B cell (primary cell): ENCODE measurements around the gene ULK4. TPM values are rescaled to one million over a fixed set of nuclear protein-coding genes. Genes with fewer than 3 reads are reported as not detected.

Source experiments
- ATAC-seq: fragments of 200-7000 bp; cut with Tn5 transposase; one replicate; pipeline ENCODE4 v1.10.0; 2021; ENCODE audit warnings: low read depth, mild to moderate bottlenecking, moderate number of reproducible peaks, moderate library complexity
- CTCF ChIA-PET: fragments of 350-600 bp; sonication (Branson Sonifier 250); formaldehyde crosslinking; loops from one replicate; lab custom pipeline; 2021; ENCODE audit warnings: antibody characterized with exemption, inconsistent platforms; lab: Charles Lee
- POLR2A ChIA-PET: fragments of 350-600 bp; sonication (Branson Sonifier 250); formaldehyde crosslinking; loops from one replicate; lab custom pipeline; 2021; ENCODE audit warnings: antibody characterized with exemption; lab: Charles Lee
- DNase-seq: peaks from one replicate; pipeline ENCODE4 v3.0.0; 2013
- H2AFZ ChIP-seq: 2 replicates; pipeline ENCODE4 v1.6.1; 2012; ENCODE audit warnings: mild to moderate bottlenecking, low read depth, low read length; ENCODE audit not compliant: insufficient read depth, poor library complexity, severe bottlenecking
- H3K27ac ChIP-seq, 2 donors: 1 replicate in 1 of 2; 2 replicates in 1 of 2; pipeline ENCODE4 v1.5.1; 2012 to 2013; ENCODE audit warnings: low read length in 2 of 2, mild to moderate bottlenecking in 2 of 2, moderate library complexity in 1 of 2
- H3K27me3 ChIP-seq, 4 experiments: fragments of 200-600 bp in 1 of 4; sonication (generic) in 1 of 4; replicated peaks in 1 of 4; 1 replicate in 2 of 4; 2 replicates in 2 of 4; pipeline versions ENCODE4 v1.6.1 to v1.7.0; 2013 to 2016; ENCODE audit warnings: low read length in 3 of 4, mild to moderate bottlenecking in 2 of 4, mixed read lengths in 1 of 4, moderate library complexity in 1 of 4; ENCODE audit not compliant: insufficient read depth in 4 of 4, control insufficient read depth in 3 of 4; ENCODE audit errors: control extremely low read depth in 1 of 4
- H3K36me3 ChIP-seq, 2 experiments: replicated peaks in 1 of 2; 1 replicate in 1 of 2; 2 replicates in 1 of 2; pipeline versions ENCODE4 v1.6.1 to v1.7.1; 2013; ENCODE audit warnings: low read length in 1 of 2; ENCODE audit not compliant: insufficient read depth in 2 of 2, control insufficient read depth in 1 of 2; ENCODE audit errors: control extremely low read depth in 1 of 2, extremely low read depth in 1 of 2
- H3K4me1 ChIP-seq, 2 donors: fragments of 200-600 bp in 1 of 2; sonication (generic) in 1 of 2; 1 replicate in 1 of 2; 2 replicates in 1 of 2; pipeline versions ENCODE4 v1.5.1 to v1.6.1; 2013 to 2017; ENCODE audit warnings: low read length in 2 of 2; ENCODE audit not compliant: control insufficient read depth in 2 of 2, insufficient read depth in 2 of 2
- H3K4me2 ChIP-seq: replicated peaks from 2 replicates; pipeline ENCODE3; 2012; ENCODE audit warnings: mild to moderate bottlenecking, low read depth, low read length; ENCODE audit not compliant: poor library complexity, severe bottlenecking
- H3K4me3 ChIP-seq, 5 experiments: fragments of 200-600 bp in 1 of 5; sonication (generic) in 1 of 5; 1 replicate in 3 of 5; 2 replicates in 2 of 5; pipeline versions ENCODE4 v1.5.1 to v1.7.0; 2011 to 2016; ENCODE audit warnings: low read length in 4 of 5, mild to moderate bottlenecking in 4 of 5, low read depth in 2 of 5, control low read depth in 1 of 5, moderate library complexity in 1 of 5; ENCODE audit not compliant: insufficient read depth in 1 of 5; ENCODE audit errors: control extremely low read depth in 1 of 5, extremely low read depth in 1 of 5
- H3K79me2 ChIP-seq: fragments of 200-600 bp; sonication (generic); one replicate; pipeline ENCODE4 v1.6.0; 2016; ENCODE audit warnings: low read length; ENCODE audit not compliant: control insufficient read depth, insufficient read depth
- H3K9ac ChIP-seq: fragments of 200-600 bp; sonication (generic); 2 replicates; pipeline ENCODE4 v1.6.1; 2017; ENCODE audit warnings: mild to moderate bottlenecking, low read length, moderate library complexity
- H3K9me3 ChIP-seq, 3 donors: one replicate each; pipeline versions ENCODE4 v1.6.1 to v1.7.1; 2013; ENCODE audit warnings: low read length in 2 of 3; ENCODE audit not compliant: control insufficient read depth in 2 of 3, insufficient read depth in 1 of 3; ENCODE audit errors: control extremely low read depth in 1 of 3
- H4K20me1 ChIP-seq: 2 replicates; pipeline ENCODE4 v1.6.0; 2012; ENCODE audit warnings: mild to moderate bottlenecking, low read length; ENCODE audit not compliant: insufficient read depth, control insufficient read depth, poor library complexity, severe bottlenecking
- H3K27ac Mint-ChIP-seq: one replicate; pipeline ENCODE4 v1.8.0; 2021; ENCODE audit warnings: mixed read lengths
- H3K27me3 Mint-ChIP-seq: one replicate; pipeline ENCODE4 v1.8.0; 2021; ENCODE audit warnings: mixed read lengths
- H3K4me1 Mint-ChIP-seq: one replicate; pipeline ENCODE4 v1.8.0; 2021; ENCODE audit warnings: mixed read lengths
- H3K4me3 Mint-ChIP-seq: one replicate; pipeline ENCODE4 v1.8.0; 2021; ENCODE audit warnings: mixed read lengths
- H3K9me3 Mint-ChIP-seq: one replicate; pipeline ENCODE4 v1.8.0; 2022; ENCODE audit warnings: mixed read lengths; ENCODE audit not compliant: insufficient read depth
- EZH2 ChIP-seq: IDR thresholded peaks from 2 replicates; pipeline ENCODE4 v1.6.1; 2012; ENCODE audit warnings: borderline replicate concordance, low read depth, mild to moderate bottlenecking, moderate library complexity, low read length; ENCODE audit not compliant: insufficient read depth, poor library complexity, severe bottlenecking
- WGBS: methylation state at CpG from one replicate; pipeline ENCODE4 v1.1.5; 2013; ENCODE audit warnings: missing lambda C conversion rate; ENCODE audit not compliant: insufficient coverage; 5-methylcytosine and 5-hydroxymethylcytosine counted together
- intact Hi-C: fragments of 100-400 bp; cut with micrococcal nuclease; formaldehyde crosslinking; loops from one replicate; pipeline ENCODE4 v1.10.0; 2022
- polyA plus RNA-seq: library from polyadenylated mRNA; depleted of rRNA; stranded (reverse); fragments of >200 nt; gene quantifications from 2 replicates; pipeline ENCODE4 v1.2.3, GENCODE V29; 2012
- total RNA-seq, 2 donors: library from RNA; stranded (reverse); fragments of 120-200 nt in 1 of 2; gene quantifications; 1 replicate in 1 of 2; 2 replicates in 1 of 2; pipeline versions ENCODE4 v1.2.3 to v1.2.4, GENCODE V29; 2013 to 2022
- TF ChIP-seq, protein P1 (sequence below): fragments of 200-600 bp; IDR thresholded peaks from one replicate; pipeline ENCODE4 v1.8.0; 2022; ENCODE audit warnings: antibody characterized with exemption, mild to moderate bottlenecking

The ULK4 gene
- total and polyA plus RNA-seq, 2 donors (not counting 1 experiment from before 2014, with no cell fraction given), result 5.2 to 33.7 TPM

DNA sequence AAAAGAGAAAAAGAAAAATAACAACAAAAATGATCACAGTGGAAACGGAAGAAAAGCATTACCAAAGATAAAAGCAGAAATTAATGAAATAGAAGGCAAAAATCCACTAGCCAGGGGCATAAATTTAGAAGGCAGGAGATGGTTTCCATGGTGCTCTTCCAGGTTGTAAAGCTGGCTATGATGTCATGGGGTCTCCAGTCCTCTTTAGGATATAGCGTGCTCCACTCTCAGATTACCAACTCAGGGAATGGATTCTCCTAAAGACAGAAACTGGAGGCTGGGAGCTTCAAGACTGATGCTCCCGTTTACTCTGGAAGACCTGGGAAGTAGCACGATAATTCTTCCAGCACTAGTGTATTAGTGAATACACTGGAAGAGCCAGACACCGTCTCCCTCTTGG lies 10.9 kb upstream of the ULK4 start:
- H2AFZ ChIP-seq, result no peak overlapping the region
- ChIA-PET POLR2A (interaction anchor here (0.5 kb wide), 1 partner anchor 11 kb away, joined by 3 read pairs; the partner anchor contains the start of gene ULK4), CTCF (interaction anchor here (1.2 to 1.5 kb wide), 2 partner anchors 24 to 127 kb away, joined by 4 read pairs; no protein-coding TSS in a partner anchor)
- no CpG with 5 or more reads among the region's 5 CpGs for WGBS
- peaks cover 0 to 5% of the 10 kb centered on the region in 2 donors for H3K4me1 ChIP-seq
- no peak overlapping the region for H3K27ac ChIP-seq
- no peak overlapping the region for H3K4me3 Mint-ChIP-seq
- H3K4me3 ChIP-seq, result no peak overlapping the region
- no peak overlapping the region for H3K9ac ChIP-seq
- no peak for DNase-seq
- no peak for TF ChIP-seq EZH2
- TF ChIP-seq, protein P1, sequence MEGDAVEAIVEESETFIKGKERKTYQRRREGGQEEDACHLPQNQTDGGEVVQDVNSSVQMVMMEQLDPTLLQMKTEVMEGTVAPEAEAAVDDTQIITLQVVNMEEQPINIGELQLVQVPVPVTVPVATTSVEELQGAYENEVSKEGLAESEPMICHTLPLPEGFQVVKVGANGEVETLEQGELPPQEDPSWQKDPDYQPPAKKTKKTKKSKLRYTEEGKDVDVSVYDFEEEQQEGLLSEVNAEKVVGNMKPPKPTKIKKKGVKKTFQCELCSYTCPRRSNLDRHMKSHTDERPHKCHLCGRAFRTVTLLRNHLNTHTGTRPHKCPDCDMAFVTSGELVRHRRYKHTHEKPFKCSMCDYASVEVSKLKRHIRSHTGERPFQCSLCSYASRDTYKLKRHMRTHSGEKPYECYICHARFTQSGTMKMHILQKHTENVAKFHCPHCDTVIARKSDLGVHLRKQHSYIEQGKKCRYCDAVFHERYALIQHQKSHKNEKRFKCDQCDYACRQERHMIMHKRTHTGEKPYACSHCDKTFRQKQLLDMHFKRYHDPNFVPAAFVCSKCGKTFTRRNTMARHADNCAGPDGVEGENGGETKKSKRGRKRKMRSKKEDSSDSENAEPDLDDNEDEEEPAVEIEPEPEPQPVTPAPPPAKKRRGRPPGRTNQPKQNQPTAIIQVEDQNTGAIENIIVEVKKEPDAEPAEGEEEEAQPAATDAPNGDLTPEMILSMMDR, result no peak
- H3K36me3 ChIP-seq, result no peaks in the 10 kb centered on the region
- H3K27me3 ChIP-seq, result no peaks in the 10 kb centered on the region
- H3K4me2 ChIP-seq, result no peak overlapping the region
- ATAC-seq, result no peak
- H3K79me2 ChIP-seq, result no peaks in the 10 kb centered on the region
- H4K20me1 ChIP-seq, result no peaks in the 10 kb centered on the region
- no peaks in the 10 kb centered on the region for H3K9me3 Mint-ChIP-seq
- H3K27ac Mint-ChIP-seq, result no peak overlapping the region
- H3K27me3 Mint-ChIP-seq, result no peaks in the 10 kb centered on the region
- H3K9me3 ChIP-seq, result peaks cover 0 to 4% (median 2%) of the 10 kb centered on the region in 3 donors
- H3K4me1 Mint-ChIP-seq, result peaks cover 4% of the 10 kb centered on the region
- intact Hi-C loops, result no loop called here

DNA sequence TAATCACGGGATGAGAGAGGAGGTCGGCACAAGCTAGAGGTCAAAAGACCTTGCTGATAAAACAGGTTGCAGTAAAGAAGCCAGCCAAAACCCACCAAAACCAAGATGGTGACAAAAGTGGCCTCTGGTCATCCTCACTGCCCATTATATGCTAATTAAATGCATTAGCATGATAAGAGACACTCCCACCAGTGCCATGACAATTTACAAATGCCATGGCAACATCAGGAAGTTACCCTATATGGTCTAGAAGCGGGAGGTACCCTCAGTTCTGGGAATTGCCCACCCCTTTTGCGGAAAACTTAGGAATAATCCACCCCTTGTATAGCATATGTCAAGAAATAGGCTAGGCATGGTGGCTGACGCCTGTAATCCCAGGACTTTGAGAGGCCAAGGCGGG lies 4.3 kb upstream of the ULK4 start:
- H3K9ac ChIP-seq, result no peak overlapping the region
- ATAC-seq, result no peak
- CTCF ChIA-PET, result no interaction called here
- no peak overlapping the region for H3K4me2 ChIP-seq
- Mint-ChIP-seq H3K9me3 (no peaks in the 10 kb centered on the region), H3K27me3 (no peaks in the 10 kb centered on the region), H3K27ac (no peak overlapping the region), H3K4me3 (no peak overlapping the region), H3K4me1 (peaks cover 8% of the 10 kb centered on the region)
- peaks cover 5 to 7% of the 10 kb centered on the region in 2 donors for H3K4me1 ChIP-seq
- H3K79me2 ChIP-seq, result no peaks in the 10 kb centered on the region
- no peaks in the 10 kb centered on the region for H3K27me3 ChIP-seq
- DNase-seq, result no peak
- H2AFZ ChIP-seq, result no peak overlapping the region
- H3K27ac ChIP-seq, result no peak overlapping the region
- H3K4me3 ChIP-seq, result no peak overlapping the region
- H3K9me3 ChIP-seq, result no peaks in the 10 kb centered on the region
- H4K20me1 ChIP-seq, result no peaks in the 10 kb centered on the region
- TF ChIP-seq, protein P1, result no peak
- TF ChIP-seq EZH2, result no peak
- 96% methylated on average over 4 of the region's 6 CpGs for WGBS
- no peaks in the 10 kb centered on the region for H3K36me3 ChIP-seq
- POLR2A ChIA-PET, result no interaction called here
- intact Hi-C loops, result no loop called here
